Measurements from ENCODE around the gene CFAP46. TPM values are rescaled to one million over a fixed set of nuclear protein-coding genes. Genes with fewer than 3 reads are reported as not detected.
"Not testable (repeated sequence)": the region's sequence is repeated elsewhere in the genome, so short reads cannot be mapped to it uniquely, and the experiment has no call there.

Gene CFAP46
- total RNA-seq, 1 donor from 2014 or later = 4.4 TPM

DNA sequence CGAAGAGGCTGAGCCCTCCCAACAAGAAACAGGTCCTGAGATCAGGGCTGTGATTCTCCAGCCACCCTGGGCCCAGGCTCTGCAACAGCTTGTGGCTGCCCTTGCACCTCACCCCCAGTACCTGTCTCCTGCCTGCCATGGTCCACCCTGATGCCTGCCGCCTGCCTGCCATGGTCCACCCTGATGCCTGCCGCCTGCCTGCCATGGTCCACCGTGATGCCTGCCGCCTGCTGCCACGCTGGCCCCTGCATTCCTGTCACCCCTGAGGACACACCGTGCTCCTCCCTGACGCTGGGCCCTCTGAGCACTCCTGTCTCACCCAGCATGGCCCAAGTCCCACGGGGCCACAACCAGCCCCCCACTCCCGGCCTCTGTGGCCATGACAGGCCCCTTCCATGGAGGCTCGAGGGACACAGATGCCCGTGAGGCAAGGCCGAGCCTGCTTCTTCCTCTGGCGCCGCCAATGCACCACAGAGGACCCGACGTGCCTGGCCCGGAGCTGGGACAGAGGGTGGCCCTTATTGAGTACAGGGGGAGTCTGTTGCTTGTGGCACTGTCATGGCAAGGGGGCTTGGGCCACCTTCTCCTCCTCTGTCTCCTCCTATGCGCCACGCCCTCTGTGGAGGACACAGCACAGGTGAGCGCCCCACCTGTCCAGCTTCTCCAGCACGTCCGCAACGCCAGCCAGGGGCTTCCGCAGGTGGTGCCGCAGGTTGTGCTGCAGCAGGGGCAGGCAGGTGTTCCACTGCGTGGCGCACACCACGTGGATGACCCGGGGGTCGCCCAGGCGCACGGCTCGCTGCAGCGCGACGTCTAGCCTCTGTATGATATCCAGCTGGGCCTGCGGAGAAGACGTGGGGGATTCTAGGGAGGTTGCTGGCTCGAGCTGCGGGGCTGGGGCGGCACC lies 18.1 kb downstream of the CFAP46 start:
- Mint-ChIP-seq H3K27me3 (ENCODE audit: low read depth) (no peaks in the 10 kb centered on the region), H3K4me1 (no peaks in the 10 kb centered on the region), H3K27ac (ENCODE audit: unreplicated experiment) (no peak overlapping the region), H3K4me3 (no peak overlapping the region), H3K9me3 (no peaks in the 10 kb centered on the region), H3K36me3 (ENCODE audit: low read depth) (no peaks in the 10 kb centered on the region)
- TF ChIP-seq, protein P1, sequence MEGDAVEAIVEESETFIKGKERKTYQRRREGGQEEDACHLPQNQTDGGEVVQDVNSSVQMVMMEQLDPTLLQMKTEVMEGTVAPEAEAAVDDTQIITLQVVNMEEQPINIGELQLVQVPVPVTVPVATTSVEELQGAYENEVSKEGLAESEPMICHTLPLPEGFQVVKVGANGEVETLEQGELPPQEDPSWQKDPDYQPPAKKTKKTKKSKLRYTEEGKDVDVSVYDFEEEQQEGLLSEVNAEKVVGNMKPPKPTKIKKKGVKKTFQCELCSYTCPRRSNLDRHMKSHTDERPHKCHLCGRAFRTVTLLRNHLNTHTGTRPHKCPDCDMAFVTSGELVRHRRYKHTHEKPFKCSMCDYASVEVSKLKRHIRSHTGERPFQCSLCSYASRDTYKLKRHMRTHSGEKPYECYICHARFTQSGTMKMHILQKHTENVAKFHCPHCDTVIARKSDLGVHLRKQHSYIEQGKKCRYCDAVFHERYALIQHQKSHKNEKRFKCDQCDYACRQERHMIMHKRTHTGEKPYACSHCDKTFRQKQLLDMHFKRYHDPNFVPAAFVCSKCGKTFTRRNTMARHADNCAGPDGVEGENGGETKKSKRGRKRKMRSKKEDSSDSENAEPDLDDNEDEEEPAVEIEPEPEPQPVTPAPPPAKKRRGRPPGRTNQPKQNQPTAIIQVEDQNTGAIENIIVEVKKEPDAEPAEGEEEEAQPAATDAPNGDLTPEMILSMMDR (conservative IDR thresholded peaks at IDR 0.05) = no peak
- no peak for DNase-seq (ENCODE audit: low read depth, low spot score)

- H3K27me3 Mint-ChIP-seq (ENCODE audit: low read depth) = not testable (repeated sequence)
These were observed 19.0 kb downstream of the CFAP46 start for GRCh38 chr10:132923384-132923783.

GRCh38 chr10:132922872-132923271 lies 19.5 kb downstream of the CFAP46 start:
- H3K4me1 Mint-ChIP-seq = no peaks in the 10 kb centered on the region
- no peaks in the 10 kb centered on the region for H3K36me3 Mint-ChIP-seq (ENCODE audit: low read depth)
- no peaks in the 10 kb centered on the region for H3K27me3 Mint-ChIP-seq (ENCODE audit: low read depth)
- H3K9me3 Mint-ChIP-seq = no peaks in the 10 kb centered on the region
- no peak overlapping the region for H3K27ac Mint-ChIP-seq (ENCODE audit: unreplicated experiment)
- DNase-seq (ENCODE audit: low read depth, low spot score) = no peak
- H3K4me3 Mint-ChIP-seq = no peak overlapping the region
- TF ChIP-seq, protein P1 (conservative IDR thresholded peaks at IDR 0.05) = no peak

More at GRCh38 chr10:132923384-132923783, 19.0 kb downstream of the CFAP46 start:
- H3K9me3 Mint-ChIP-seq; H3K4me1 Mint-ChIP-seq; DNase-seq (ENCODE audit: low read depth, low spot score); H3K4me3 Mint-ChIP-seq; H3K36me3 Mint-ChIP-seq (ENCODE audit: low read depth); H3K27ac Mint-ChIP-seq (ENCODE audit: unreplicated experiment): not testable (repeated sequence)

DNA sequence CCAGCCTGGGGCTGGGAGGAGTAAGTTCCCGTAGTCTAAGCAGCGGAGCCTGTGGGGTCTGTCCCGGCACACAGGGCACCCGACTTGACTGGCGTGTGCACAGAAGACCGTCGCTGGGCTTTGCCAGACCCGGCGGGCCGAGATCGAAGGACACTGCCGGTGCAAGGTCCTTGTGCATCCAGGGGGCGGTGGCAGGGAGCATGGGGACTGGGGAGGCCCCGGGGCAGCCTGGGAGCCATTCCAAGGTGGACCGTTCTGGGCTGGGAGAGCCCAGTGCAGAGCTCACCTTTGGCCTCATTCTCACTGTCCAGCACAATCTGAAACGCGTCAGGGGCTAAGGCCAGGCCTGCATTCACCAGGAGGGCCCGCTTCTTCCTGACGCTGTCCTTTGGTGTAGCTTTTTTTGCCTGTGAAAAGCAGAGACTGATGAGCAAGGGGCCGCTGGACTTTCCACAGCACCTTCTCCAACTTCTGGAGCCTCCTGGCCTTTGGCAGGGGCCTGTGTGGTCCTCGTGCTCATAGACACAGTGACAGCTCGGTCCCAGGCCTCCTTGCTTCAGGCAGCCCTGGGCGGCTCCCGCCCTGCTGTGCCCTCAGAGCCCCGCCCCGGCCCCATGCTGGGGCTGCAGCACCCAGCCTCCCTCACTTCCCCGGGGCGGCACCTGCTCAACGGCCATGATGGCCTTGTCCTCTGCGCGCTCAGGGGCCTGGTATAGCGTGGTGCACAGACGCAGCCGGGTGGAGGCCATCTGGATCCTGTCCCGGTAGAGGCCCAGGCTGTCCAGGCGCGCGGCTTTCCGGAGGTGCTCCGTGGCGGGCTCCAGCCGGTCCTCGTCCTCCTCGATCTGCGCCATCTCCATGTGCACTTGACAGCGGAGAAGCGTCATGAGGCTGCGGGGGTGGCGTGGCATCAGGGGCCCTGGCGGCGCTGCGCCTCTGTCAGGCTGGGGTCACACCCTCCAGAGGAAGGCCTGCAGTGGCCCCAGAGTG lies 20.3 kb downstream of the CFAP46 start:
- no peak overlapping the region for H3K27ac Mint-ChIP-seq (ENCODE audit: unreplicated experiment)
- TF ChIP-seq, protein P1 (conservative IDR thresholded peaks at IDR 0.05) = no peak
- DNase-seq (ENCODE audit: low read depth, low spot score) = no peak

DNA sequence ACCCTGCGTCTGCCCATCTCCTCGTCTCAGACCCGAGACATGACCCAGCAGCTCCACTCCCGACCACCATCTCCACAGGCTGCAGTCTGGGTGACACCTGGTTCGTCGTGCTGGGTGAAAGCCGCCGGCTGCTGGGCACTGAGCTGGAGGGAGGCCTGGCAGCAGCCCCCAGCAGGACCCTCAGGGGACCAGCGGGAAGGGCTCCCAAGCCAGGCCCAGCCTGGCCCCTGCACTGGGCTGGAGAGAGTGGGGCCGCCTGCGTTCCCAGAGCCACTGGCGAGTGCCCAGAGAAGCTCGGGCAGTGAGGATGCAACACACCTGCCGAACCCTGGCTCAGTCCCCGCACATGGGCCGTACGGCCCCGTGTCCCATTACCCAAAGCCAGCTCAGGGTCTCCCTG lies 21.3 kb downstream of the CFAP46 start:
- no peaks in the 10 kb centered on the region for H3K4me1 Mint-ChIP-seq
- no peak for DNase-seq (ENCODE audit: low read depth, low spot score)

More for the DNA sequence above, 20.3 kb downstream of the CFAP46 start:
- Mint-ChIP-seq H3K36me3 (ENCODE audit: low read depth) (no peaks in the 10 kb centered on the region), H3K9me3 (no peaks in the 10 kb centered on the region), H3K4me1 (no peaks in the 10 kb centered on the region), H3K27me3 (ENCODE audit: low read depth) (no peaks in the 10 kb centered on the region), H3K4me3 (no peak overlapping the region)

More for the DNA sequence above, 21.3 kb downstream of the CFAP46 start:
- H3K9me3 Mint-ChIP-seq = no peaks in the 10 kb centered on the region
- TF ChIP-seq, protein P1 (conservative IDR thresholded peaks at IDR 0.05) = no peak
- H3K4me3 Mint-ChIP-seq = no peak overlapping the region
- no peak overlapping the region for H3K27ac Mint-ChIP-seq (ENCODE audit: unreplicated experiment)
- no peaks in the 10 kb centered on the region for H3K27me3 Mint-ChIP-seq (ENCODE audit: low read depth)
- H3K36me3 Mint-ChIP-seq (ENCODE audit: low read depth) = no peaks in the 10 kb centered on the region

Measured in neural crest cell (in vitro differentiated cells).